KMS-11 (cell line): Measurements from ENCODE around the gene ITPR1.

Experiments
- H2AFZ ChIP-seq: fragments of 200-600 bp; sonication (generic); 2 replicates; pipeline ENCODE4 v1.6.1; 2016; ENCODE audit warnings: antibody characterized with exemption, mixed run types, low read depth
- H3K27ac ChIP-seq: fragments of 200-600 bp; sonication (generic); 2 replicates; pipeline ENCODE4 v1.6.1; 2016; ENCODE audit warnings: mild to moderate bottlenecking, mixed run types
- H3K27me3 ChIP-seq: fragments of 200-600 bp; sonication (generic); 2 replicates; pipeline ENCODE4 v1.6.1; 2017; ENCODE audit warnings: mild to moderate bottlenecking, low read depth, mixed run types, moderate library complexity; ENCODE audit not compliant: insufficient read depth
- H3K36me3 ChIP-seq: fragments of 200-600 bp; sonication (generic); 2 replicates; pipeline ENCODE4 v1.6.1; 2017; ENCODE audit warnings: mild to moderate bottlenecking, mixed run types; ENCODE audit not compliant: insufficient read depth
- H3K4me1 ChIP-seq: fragments of 200-600 bp; sonication (generic); 2 replicates; pipeline ENCODE4 v1.6.1; 2016; ENCODE audit warnings: mild to moderate bottlenecking, low read depth, mixed run types; ENCODE audit not compliant: poor library complexity, severe bottlenecking
- H3K4me2 ChIP-seq: fragments of 200-600 bp; sonication (generic); 2 replicates; pipeline ENCODE4 v1.7.0; 2016; ENCODE audit warnings: mild to moderate bottlenecking, mixed run types
- H3K4me3 ChIP-seq: fragments of 200-600 bp; sonication (generic); IDR thresholded peaks from 2 replicates; pipeline ENCODE4 v1.6.1; 2017; ENCODE audit warnings: low read depth, low read length, mixed read lengths; ENCODE audit not compliant: insufficient read depth
- H3K79me2 ChIP-seq: fragments of 200-600 bp; sonication (generic); 2 replicates; pipeline ENCODE4 v1.6.1; 2016; ENCODE audit warnings: low read depth, mixed run types; ENCODE audit not compliant: insufficient read depth
- H3K9ac ChIP-seq: fragments of 200-600 bp; sonication (generic); 2 replicates; pipeline ENCODE4 v1.6.1; 2016; ENCODE audit warnings: mild to moderate bottlenecking, mixed run types
- H4K20me1 ChIP-seq: fragments of 200-600 bp; sonication (generic); 2 replicates; pipeline ENCODE4 v1.6.1; 2016; ENCODE audit warnings: mild to moderate bottlenecking, mixed run types; ENCODE audit not compliant: insufficient read depth
- TF ChIP-seq, protein P1 (sequence below): fragments of 200-600 bp; sonication (generic); conservative IDR thresholded peaks from 2 replicates; pipeline ENCODE4 v1.6.1; 2017; ENCODE audit warnings: low read depth, mild to moderate bottlenecking, antibody characterized with exemption, low read length, moderate library complexity, mixed read lengths

ITPR1 gene

DNA sequence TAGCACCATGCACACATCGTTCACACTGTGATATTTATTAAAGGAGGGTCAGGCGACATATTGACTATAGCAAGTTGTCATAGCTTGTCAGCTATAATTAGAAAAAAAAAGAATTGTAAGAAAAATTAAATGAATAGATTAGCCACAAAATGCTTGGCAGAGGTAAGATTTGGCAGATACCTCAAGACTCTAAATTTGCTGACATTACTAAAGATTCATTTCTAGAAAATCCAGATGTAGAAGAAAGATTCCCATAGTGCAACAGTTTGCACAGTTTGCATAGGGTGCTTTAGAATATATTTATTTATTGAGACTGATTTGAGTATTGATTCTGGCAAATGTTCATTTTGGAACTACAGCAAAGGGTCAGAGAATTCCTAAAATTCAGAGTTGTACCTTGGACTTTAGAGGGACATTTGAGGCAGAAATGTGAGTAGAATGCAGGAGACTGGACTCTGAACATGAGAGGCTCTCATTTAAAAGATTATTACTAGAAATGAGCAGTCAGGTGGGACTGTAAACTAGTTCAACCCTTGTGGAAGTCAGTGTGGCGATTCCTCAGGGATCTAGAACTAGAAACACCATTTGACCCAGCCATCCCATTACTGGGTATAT lies 384.1 kb downstream of the ITPR1 start:
- Histone ChIP-seq H2AFZ (no peak overlapping the region), H3K4me2 (no peak overlapping the region), H3K27ac (no peak overlapping the region), H3K79me2 (no peaks in the 10 kb centered on the region), H3K27me3 (no peaks in the 10 kb centered on the region), H4K20me1 (no peaks in the 10 kb centered on the region), H3K4me1 (no peaks in the 10 kb centered on the region), H3K4me3 (no peak overlapping the region), H3K9ac (no peak overlapping the region), H3K36me3 (no peaks in the 10 kb centered on the region)
- TF ChIP-seq, protein P1, sequence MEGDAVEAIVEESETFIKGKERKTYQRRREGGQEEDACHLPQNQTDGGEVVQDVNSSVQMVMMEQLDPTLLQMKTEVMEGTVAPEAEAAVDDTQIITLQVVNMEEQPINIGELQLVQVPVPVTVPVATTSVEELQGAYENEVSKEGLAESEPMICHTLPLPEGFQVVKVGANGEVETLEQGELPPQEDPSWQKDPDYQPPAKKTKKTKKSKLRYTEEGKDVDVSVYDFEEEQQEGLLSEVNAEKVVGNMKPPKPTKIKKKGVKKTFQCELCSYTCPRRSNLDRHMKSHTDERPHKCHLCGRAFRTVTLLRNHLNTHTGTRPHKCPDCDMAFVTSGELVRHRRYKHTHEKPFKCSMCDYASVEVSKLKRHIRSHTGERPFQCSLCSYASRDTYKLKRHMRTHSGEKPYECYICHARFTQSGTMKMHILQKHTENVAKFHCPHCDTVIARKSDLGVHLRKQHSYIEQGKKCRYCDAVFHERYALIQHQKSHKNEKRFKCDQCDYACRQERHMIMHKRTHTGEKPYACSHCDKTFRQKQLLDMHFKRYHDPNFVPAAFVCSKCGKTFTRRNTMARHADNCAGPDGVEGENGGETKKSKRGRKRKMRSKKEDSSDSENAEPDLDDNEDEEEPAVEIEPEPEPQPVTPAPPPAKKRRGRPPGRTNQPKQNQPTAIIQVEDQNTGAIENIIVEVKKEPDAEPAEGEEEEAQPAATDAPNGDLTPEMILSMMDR: no peak

DNA sequence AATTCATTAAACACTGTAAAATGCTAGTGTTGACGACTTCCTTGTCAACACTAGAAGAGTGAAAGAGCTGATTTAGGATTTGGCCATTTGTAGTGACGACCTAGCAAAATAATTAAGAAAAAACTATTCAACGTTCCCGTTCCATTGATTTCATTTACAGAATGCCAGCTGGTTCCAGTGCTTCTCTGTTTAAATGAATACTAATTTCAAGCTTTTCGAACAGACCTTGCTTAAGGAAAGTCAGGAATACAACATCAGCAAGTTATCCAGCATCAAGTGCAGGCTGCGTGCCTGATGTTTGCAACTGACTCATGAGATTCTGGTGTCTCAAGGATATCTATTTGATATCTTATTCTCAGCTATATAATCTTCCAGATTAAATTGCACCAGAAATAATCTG lies 387.7 kb downstream of the ITPR1 start:
- Histone ChIP-seq H4K20me1 (no peaks in the 10 kb centered on the region), H3K9ac (no peak overlapping the region), H3K79me2 (no peaks in the 10 kb centered on the region), H3K27ac (no peak overlapping the region), H3K4me3 (no peak overlapping the region), H3K4me1 (no peaks in the 10 kb centered on the region), H3K27me3 (no peaks in the 10 kb centered on the region), H2AFZ (no peak overlapping the region), H3K4me2 (no peak overlapping the region), H3K36me3 (no peaks in the 10 kb centered on the region)
- TF ChIP-seq, protein P1: no peak

DNA sequence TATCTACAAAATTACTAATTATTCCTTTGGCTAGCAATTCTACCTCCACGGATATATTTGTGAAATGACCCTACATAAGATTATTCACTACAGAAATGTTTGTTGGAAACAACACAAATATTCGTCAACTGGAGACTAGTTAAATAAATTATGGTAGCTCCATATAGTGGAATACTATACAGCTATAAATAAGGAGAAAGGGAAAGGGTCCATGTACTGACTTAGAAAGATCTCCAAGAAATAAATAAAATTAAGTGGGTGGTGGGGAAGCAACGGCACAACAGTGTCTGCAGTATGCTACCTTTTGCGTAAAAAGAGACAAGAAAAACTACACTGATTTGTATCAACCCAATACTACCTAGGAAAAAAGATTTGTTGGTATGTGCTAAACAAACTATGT lies 389.4 kb downstream of the ITPR1 start:
- Histone ChIP-seq H3K27ac (no peak overlapping the region), H3K27me3 (no peaks in the 10 kb centered on the region), H3K9ac (no peak overlapping the region), H3K79me2 (no peaks in the 10 kb centered on the region), H3K4me3 (no peak overlapping the region), H3K4me1 (no peaks in the 10 kb centered on the region), H3K4me2 (no peak overlapping the region), H4K20me1 (no peaks in the 10 kb centered on the region), H2AFZ (no peak overlapping the region), H3K36me3 (no peaks in the 10 kb centered on the region)
- TF ChIP-seq, protein P1: no peak

DNA sequence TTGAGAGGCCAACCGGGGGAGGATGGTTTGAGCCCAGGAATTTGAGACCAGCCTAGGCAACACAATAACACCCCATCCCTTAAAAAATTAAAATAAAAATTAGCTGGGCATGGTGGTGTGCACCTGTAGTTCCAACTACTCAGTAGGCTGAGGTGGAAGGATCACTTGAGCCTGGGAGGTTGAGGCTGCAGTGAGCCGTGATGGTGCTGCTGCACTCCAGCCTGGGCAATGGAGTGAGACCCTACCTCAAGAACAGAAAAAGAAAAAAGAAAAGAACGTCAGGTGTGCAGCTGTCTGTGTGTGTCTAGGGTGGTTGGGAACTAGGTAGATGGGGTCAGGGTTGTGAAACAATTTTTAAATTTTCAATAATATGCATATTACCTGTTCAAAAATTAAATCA lies 389.9 kb downstream of the ITPR1 start:
- H3K4me3 ChIP-seq: no peak overlapping the region
- TF ChIP-seq, protein P1: no peak
- H3K79me2 ChIP-seq: no peaks in the 10 kb centered on the region
- no peaks in the 10 kb centered on the region for H3K4me1 ChIP-seq
- no peaks in the 10 kb centered on the region for H4K20me1 ChIP-seq
- no peak overlapping the region for H3K27ac ChIP-seq
- H3K4me2 ChIP-seq: no peak overlapping the region
- H3K27me3 ChIP-seq: no peaks in the 10 kb centered on the region
- H3K36me3 ChIP-seq: no peaks in the 10 kb centered on the region
- no peak overlapping the region for H2AFZ ChIP-seq
- no peak overlapping the region for H3K9ac ChIP-seq
